A549 (cell line): ENCODE data around the gene ZDHHC1.

ENCODE experiments used
- CEBPB ChIP-seq, 2 experiments: fragments of >200 bp in 1 of 2; sonication (Bioruptor Twin) in 1 of 2; formaldehyde crosslinking in 1 of 2; IDR thresholded peaks; 2 replicates each; pipeline ENCODE4 v1.6.1; 2012 to 2016
- CHD2 ChIP-seq: fragments of 150-350 bp; IDR thresholded peaks from 2 replicates; pipeline ENCODE4 v1.6.1; 2014; ENCODE audit warnings: low read length; ENCODE audit not compliant: partially characterized antibody
- EP300 ChIP-seq, 2 experiments: fragments of >200 bp; sonication (Bioruptor Twin); formaldehyde crosslinking; IDR thresholded peaks; 2 replicates in 1 of 2; 3 replicates in 1 of 2; pipeline ENCODE4 v1.6.1; 2016 to 2017
- KDM1A ChIP-seq: fragments of 200-600 bp; sonication (generic); IDR thresholded peaks from 2 replicates; pipeline ENCODE4 v1.6.1; 2016; ENCODE audit warnings: low read depth, mild to moderate bottlenecking
- KDM5A ChIP-seq: fragments of 200-600 bp; sonication (generic); IDR thresholded peaks from 2 replicates; pipeline ENCODE4 v1.6.1; 2016; ENCODE audit warnings: antibody characterized with exemption, mild to moderate bottlenecking
- MAX ChIP-seq: IDR thresholded peaks from 2 replicates; pipeline ENCODE4 v1.6.1; 2012
- NR3C1 ChIP-seq: fragments of >200 bp; sonication (Bioruptor Twin); formaldehyde crosslinking; IDR thresholded peaks from 3 replicates; pipeline ENCODE4 v1.6.1; 2017
- POLR2A ChIP-seq: IDR thresholded peaks from 2 replicates; pipeline ENCODE4 v1.6.1; 2012; ENCODE audit warnings: mild to moderate bottlenecking, low read length
- RFX5 ChIP-seq: fragments of 450-650 bp; IDR thresholded peaks from 2 replicates; pipeline ENCODE4 v1.7.1; 2014; ENCODE audit warnings: antibody characterized with exemption, mild to moderate bottlenecking, moderate library complexity
- SMC3 ChIP-seq: fragments of >200 bp; sonication (Bioruptor Twin); formaldehyde crosslinking; IDR thresholded peaks from 3 replicates; pipeline ENCODE4 v1.6.1; 2018; ENCODE audit warnings: inconsistent platforms
- ZSCAN20 ChIP-seq: fragments of 250-450 bp; sonication (Bioruptor Pico); IDR thresholded peaks from 2 replicates; pipeline ENCODE4 v1.8.0; 2022; ENCODE audit warnings: mild to moderate bottlenecking, moderate library complexity
- TF ChIP-seq, protein P1 (sequence below): fragments of >200 bp; sonication (Bioruptor Twin); formaldehyde crosslinking; IDR thresholded peaks from 3 replicates; pipeline ENCODE4 v1.5.1; 2016
- TF ChIP-seq, protein P2 (sequence below): fragments of 200-600 bp; sonication (generic); IDR thresholded peaks from 2 replicates; pipeline ENCODE4 v1.6.1; 2016; ENCODE audit warnings: antibody characterized with exemption, mild to moderate bottlenecking, moderate library complexity

DNA sequence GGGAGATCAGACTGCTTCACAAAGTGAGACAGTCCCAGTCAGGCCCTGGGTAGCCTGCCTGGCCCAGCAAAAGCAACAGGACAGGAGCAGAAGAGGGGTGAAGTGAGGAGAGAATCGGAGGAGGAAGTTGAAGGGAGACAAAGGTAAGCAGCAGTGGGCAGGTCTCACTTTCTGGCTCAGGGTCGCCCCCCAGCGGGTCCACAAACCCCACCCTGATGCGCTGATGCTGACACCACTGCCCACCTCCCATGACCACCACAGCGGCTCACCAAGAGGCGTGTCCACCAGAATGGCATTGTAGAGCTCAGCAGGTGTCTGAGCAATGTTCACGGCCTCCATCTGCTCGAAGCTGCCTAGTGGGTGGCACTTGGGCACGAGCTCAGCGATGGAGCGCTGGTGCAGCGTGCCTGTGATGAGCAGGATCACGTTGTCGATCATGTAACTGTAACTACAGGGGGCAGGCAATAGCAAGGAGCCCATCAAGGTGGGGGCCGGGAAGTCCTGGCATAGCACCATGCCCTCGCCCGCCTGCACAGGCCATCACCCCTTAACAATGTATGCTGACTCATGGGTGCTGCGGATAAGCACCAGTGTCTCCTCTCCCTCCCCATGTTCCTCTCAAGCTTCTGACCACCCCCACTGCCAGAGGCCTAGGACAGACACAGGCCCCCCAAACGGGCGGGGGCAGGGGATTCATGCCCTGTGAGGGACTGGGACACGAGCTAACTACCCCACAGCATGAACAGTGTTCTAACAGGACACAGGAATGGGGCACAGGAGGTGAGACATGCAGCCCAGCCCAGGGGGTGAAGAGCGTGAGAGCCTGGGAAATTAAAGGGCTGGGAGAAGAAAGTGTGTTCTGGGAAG, 28.2 kb upstream of the ZDHHC1 start:
- TF ChIP-seq CHD2 (no peak), POLR2A (no peak), KDM5A (no peak), EP300 (IDR thresholded peaks at IDR 0.05) (no peak), CEBPB (IDR thresholded peaks at IDR 0.05) (no peak), MAX (no peak), NR3C1 (no peak), SMC3 (no peak), RFX5 (no peak), KDM1A (no peak), ZSCAN20 (CRISPR knock-in tag) (no peak)
- TF ChIP-seq, protein P1, sequence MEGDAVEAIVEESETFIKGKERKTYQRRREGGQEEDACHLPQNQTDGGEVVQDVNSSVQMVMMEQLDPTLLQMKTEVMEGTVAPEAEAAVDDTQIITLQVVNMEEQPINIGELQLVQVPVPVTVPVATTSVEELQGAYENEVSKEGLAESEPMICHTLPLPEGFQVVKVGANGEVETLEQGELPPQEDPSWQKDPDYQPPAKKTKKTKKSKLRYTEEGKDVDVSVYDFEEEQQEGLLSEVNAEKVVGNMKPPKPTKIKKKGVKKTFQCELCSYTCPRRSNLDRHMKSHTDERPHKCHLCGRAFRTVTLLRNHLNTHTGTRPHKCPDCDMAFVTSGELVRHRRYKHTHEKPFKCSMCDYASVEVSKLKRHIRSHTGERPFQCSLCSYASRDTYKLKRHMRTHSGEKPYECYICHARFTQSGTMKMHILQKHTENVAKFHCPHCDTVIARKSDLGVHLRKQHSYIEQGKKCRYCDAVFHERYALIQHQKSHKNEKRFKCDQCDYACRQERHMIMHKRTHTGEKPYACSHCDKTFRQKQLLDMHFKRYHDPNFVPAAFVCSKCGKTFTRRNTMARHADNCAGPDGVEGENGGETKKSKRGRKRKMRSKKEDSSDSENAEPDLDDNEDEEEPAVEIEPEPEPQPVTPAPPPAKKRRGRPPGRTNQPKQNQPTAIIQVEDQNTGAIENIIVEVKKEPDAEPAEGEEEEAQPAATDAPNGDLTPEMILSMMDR = no peak
- TF ChIP-seq, protein P2, sequence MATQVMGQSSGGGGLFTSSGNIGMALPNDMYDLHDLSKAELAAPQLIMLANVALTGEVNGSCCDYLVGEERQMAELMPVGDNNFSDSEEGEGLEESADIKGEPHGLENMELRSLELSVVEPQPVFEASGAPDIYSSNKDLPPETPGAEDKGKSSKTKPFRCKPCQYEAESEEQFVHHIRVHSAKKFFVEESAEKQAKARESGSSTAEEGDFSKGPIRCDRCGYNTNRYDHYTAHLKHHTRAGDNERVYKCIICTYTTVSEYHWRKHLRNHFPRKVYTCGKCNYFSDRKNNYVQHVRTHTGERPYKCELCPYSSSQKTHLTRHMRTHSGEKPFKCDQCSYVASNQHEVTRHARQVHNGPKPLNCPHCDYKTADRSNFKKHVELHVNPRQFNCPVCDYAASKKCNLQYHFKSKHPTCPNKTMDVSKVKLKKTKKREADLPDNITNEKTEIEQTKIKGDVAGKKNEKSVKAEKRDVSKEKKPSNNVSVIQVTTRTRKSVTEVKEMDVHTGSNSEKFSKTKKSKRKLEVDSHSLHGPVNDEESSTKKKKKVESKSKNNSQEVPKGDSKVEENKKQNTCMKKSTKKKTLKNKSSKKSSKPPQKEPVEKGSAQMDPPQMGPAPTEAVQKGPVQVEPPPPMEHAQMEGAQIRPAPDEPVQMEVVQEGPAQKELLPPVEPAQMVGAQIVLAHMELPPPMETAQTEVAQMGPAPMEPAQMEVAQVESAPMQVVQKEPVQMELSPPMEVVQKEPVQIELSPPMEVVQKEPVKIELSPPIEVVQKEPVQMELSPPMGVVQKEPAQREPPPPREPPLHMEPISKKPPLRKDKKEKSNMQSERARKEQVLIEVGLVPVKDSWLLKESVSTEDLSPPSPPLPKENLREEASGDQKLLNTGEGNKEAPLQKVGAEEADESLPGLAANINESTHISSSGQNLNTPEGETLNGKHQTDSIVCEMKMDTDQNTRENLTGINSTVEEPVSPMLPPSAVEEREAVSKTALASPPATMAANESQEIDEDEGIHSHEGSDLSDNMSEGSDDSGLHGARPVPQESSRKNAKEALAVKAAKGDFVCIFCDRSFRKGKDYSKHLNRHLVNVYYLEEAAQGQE = no peak
